Stimulated activated CD4-positive, alpha-beta T cell treated with anti-CD3 and anti-CD28 coated beads, Interleukin-1b, Interleukin-23, amount 100 ng/mL, for 4 hours (primary cell): ENCODE data around the gene VSTM2L.

Experiments
- DNase-seq, 2 donors: peaks; one replicate each; pipeline ENCODE4 v3.0.0-alpha.2; 2020; ENCODE audit warnings: low read depth in 2 of 2

The VSTM2L gene

DNA sequence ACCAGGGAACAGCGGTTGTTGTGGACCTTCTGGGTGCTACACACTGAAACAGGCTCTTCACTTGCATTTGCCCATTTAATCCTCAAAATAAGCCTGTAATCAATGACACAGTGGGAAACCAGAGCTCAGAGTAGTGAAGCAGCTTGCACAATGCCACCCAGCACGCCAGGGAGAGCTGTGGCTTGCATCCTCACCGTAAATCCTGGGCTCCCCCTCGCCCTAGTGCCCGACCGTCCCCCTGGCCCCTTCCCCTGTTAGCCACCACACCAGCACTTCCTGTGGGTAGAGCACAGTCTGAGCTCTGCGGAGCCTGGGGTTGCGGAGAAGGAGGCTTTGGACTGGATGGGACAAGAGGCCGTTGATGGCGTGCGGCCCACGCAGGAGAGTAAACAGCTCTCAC, 14.5 kb downstream of the VSTM2L start:
- DNase-seq, result no peak

DNA sequence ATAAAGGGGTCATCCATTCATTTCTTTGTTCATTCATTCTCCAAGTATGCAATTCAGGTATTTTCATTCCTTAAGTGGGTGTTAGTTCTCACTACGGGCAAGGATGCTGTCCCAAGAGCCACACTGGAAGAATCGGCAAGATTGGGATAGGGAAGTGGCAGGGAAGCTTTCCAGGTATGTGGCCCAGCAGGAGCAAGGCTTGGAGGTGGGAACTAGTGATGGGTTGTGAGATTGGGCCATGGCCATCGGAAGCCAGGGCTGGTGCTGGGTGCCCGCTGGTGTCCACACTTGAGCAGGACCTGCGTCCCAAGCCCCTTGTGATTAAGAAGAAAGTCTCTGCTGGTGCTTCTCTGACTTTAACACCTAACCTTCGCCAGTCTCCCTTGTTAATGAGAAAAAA, 15.1 kb downstream of the VSTM2L start:
- DNase-seq, result no peak

DNA sequence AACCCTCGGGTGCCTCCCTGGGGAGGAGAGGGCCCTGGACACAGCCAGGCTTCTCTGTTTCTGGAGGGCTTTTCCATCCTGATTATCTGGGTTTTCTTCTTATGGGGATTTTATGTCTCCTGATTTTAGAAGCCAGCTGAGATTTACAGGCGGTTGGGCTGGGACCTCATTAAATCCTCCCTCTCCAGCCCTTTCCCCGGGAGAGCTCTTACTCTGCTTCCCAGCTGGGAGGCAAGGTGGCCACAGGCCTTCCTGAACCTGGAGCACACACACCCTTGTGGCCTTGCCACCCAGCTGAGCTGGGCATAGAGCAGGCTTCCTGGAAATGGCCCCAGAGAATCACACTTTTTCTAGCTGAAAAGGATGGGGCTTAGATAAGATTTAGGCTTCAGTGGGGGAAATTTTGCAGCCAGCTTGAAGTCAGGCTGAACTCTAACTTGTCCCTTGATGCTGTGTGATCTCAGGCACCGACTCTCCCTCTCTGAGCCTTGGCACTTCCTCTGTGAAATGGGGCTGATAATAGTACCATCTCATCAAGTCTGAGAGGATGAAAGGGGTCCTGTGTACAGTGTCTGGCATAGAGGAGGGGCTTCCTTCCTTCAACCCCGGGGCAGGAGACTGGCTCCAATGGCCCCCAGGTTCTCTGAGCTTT, 16.6 kb downstream of the VSTM2L start:
- no peak for DNase-seq

DNA sequence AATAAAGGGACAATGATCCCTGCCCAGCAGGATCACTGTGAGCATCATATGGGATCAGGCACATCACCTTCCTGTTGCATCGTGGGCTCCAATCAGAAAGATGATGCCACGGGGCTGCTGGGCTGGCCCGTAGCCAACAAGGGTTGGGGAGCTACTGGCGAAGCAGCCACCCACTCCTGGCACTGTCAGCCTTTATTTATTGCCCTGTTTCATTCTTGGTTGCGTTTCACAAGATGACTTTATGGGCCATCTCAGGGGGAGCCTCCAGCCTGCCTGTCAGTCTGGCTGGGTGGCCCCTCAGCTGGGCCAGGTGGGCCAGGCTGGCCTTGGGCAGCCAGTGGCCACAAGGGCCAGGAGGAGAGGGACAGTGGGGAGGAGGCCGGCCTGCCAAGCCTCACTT, 17.3 kb downstream of the VSTM2L start:
- DNase-seq, result no peak

DNA sequence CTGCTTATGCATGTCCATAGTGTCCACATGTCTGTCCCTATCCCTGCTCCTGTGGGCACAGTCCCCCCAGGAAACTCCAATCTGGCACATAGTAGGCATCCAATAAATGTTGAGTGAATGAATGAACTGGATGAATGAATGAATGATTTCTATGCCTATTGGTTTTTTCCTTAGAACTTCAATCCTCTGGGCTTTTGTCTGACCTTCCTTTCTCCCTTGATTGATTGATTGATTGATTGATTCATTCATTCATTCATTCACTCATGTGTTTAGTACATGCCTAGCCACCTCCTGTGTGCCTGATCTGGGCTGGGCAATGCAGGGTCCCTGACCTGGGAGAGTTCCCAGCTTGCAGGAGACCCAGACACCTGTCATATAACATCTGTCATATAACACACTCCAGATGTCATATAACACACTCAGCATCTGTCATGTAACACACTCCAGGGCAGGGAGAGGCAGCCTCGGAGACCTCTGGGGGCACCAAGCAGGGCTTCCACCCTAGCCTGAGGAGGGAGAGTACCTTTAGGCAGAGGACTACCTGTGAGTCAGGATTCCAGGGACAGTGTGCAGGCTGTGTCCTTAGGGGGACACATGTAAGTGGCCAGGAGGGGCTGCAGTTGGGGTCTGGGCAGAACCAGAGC, 17.9 kb downstream of the VSTM2L start:
- DNase-seq, result no peak

DNA sequence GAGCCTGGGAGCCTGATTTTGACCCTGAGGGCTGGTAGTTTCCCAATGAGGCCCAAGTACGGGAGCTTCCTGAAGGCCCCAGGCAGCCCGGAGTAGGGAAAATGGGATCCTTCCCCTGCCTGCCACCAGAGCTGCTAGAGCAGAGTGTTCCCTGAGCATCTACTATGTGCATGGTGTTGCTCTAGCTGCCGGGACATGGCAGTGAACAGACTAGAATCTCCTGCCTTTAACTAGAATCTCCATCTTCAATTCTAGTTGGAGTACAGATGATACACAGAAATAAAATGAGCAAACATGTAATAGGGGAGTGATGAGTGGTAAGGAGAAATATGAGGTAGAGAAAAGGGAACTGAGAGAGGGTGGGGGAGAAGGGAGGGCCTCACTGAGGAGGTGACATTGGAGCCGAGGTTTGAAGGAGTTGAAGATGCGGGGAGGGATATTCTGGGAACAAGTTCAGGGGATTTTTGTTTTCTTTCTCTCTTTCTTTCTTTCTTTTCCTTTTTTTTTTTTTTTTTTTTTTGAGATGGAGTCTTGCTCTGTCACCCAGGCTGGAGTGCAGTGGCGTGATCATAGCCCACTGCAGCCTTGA, 18.5 kb downstream of the VSTM2L start:
- DNase-seq, result no peak

DNA sequence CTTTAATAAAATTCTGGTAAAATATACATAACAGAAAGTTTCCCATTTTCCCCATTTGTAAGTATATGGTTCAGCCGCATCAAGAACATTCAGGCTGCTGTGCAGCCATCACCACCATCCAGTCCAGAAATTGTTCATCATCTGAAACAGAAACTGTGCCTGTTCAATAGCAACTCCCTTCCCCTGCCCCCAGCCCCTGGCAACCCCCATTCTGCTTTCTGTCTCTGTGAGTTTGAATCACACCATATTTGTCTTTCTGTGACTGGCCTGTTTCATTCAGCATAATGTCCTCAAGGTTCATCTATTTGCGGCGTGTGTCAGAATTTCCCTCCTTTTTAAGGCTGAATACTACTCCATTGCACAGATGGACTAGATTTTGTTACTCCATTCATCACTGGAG, 19.1 kb downstream of the VSTM2L start:
- no peak for DNase-seq

DNA sequence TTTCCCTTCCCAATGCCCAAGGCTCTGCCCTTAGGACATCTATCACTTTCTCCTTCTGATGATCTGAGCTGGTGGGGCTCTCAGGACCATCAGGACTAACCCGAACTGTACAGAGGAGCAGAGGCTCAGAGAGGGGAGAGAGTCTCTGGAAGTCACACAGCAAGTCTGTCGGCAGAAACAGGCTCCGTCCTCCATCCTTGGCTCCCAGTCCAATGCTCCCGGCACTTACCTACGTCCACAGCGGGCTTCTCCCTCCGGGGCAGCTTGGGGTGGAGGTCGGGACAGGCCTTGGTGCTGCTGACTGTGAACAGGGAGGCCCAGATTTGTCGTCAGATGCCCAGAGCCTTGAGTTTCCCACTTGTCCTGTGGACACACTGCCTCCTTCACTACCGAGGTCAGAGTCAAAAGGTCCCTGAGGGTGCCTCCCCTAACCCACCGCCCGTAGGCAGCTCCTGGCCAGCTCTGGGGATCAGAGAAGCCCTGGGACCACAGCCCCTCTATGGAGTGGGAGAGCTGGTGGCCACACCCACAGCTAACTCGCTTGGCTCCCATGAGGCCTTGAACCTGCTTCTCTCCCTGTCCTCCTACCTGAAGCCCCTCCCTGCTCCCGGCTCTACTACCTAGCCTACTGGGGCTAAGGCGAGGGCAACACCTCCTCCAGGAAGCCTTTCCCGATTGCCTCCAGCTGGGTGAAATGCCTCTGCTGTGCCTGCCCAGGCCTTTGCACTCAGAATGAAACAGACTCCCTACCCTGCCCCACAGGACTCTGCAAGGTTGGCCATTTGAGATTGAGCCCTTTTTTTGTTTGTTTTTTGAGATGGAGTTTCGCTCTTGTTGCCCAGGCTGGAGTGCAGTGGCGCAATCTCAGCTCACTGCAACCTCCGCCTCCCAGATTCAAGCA, 22.6 kb downstream of the VSTM2L start:
- no peak for DNase-seq

DNA sequence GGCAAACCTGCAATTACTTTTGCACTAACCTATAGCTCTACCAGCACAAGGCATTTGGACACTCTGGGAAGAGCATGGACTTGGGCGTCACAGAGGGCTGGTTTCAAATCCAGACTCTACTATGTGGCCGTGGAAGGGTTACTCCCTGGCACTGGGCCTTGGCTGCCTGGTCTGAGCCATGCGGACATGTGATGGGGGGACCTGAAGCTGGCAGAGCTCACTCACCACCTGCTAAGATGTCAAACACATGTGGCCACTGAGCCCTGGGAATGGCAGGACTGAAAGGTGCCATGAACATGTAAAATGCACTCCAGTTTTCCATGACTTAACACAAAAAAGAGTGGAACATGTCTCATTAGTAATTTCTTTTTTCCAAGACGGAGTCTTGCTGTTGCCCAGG, 23.7 kb downstream of the VSTM2L start:
- no peak for DNase-seq

DNA sequence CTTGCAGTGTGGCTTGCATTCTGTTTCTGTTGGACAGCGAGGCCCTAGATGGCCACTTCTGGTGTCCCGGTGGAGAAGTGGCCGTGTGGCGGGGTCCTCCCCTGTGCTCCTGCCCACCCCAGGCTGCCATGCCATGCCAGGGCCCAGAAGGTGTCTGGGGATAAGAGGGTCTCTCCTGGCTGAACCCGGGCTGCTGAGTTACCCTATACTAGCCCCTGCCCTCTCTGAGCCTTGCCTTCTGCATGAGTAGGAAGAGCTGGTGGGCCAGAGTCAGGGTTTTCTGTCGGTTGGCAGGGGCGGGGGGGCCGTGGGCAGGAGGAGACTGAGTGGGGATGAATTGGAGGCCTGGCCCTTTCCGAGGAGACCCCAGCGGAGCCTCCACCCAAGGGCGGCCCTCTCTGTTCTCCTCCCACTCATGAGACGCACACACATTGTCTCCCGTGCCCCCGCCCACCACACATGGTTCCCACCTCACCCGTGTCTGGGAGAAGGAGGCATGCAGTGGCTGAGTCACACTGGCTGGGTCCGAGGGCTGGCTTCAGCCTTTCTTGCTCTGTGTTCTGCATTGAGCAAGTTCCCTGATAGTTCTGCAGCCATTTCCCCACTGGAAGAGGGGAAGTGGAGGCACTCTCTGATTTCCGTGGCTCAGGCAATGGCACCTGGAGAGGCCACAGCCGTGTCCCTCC, 24.6 kb downstream of the VSTM2L start:
- DNase-seq, result no peak

DNA sequence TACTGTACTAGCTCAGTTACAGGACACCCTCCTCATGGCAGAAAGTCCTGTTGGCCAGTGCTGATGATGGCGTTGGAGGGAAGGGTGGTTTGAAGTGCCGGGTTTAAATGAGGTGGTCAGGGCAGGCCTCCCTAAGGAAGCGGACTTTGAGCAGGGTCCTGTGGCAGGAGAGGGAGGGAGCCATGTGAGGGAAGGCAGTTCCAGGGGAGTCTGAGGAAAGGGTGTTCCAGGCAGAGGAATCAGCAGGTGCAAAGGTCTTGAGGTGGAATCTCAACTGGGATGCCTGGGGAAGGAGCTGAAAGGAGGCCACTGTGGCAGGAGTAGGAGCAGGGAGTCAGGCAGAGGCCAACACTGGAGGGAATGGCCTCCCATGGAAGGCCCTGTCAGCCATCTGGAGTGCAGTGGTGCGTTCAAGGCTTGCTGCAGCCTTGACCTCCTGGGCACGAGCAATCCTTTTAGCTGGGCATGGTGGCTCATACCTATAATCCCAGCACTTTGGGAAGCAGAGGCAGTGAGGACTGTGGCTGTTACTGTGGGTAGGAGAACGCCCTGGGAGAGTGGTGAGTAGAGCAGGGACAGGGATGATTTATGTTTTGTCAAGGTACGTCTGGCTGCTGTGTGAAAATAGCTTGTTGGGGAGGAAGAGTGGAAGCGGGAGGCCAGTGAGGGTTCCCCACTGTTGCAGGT, 26.2 kb downstream of the VSTM2L start:
- no peak for DNase-seq

DNA sequence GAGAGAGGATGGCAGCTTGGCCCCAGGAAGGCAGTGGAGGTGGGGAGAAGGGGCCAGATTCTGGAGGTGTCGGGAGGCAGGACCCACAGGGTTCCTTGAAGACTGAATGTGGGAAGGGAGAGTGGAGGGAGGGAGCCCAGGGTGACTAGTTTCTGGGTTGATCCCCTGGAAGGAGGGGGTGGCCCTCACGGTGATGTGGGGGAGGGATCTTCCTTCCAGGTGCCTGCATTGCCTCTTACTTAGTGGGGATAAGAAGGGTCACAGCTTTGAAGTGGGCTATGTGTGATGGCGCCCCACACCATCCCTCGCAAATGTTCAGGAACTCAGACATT, 26.7 kb downstream of the VSTM2L start:
- DNase-seq, result no peak

DNA sequence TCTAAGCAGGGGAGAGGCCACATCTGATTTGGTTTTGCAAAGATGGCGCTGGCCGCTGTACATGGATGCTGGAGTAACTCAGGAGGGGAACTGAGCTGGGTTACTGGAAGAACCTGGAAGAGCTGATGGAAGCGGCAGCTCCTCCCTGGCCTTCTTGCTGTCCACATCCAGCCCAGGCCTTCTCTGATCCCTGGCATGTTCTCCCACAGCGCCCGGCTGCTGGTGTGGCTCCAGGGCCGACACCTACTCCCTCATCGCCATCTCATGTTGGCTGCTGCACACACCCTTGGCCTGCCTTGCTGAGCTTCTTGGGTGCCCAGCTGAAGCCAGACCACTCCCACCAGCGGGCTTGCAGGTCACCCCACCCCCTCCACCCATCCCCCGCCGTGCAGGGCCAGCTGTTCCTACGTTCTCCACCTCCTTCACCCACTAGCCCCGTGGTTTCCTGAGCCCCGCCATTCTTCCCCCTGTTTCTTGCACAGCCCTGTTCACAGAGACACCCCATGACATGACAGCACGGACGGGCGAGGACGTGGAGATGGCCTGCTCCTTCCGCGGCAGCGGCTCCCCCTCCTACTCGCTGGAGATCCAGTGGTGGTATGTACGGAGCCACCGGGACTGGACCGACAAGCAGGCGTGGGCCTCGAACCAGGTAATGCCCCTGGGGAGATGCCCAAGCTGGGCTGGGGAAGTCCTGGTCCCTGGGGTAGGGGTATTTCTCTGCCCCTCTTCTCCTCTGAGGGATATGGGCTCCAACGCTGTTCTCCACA, 28.4 kb downstream of the VSTM2L start:
- DNase-seq, result no peak

DNA sequence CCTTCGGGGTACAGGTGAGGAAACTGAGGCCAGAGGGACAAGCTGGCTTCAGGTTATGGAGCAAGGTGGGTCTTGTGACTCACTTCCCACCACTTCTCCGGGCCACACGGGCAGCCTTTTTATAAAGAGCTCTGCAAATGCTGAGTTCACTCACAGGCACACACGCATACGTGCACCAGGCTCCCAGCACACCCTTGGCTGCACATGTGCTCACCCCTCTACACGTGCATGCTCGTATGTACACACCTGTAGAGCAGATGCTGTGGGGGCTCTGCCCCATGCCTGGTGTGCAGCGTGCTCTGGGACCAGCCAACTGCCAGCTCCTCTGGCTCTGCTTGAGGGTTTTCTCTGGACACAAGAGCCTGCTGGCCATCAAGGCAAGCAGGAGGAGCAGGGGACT, 29.1 kb downstream of the VSTM2L start:
- no peak for DNase-seq

DNA sequence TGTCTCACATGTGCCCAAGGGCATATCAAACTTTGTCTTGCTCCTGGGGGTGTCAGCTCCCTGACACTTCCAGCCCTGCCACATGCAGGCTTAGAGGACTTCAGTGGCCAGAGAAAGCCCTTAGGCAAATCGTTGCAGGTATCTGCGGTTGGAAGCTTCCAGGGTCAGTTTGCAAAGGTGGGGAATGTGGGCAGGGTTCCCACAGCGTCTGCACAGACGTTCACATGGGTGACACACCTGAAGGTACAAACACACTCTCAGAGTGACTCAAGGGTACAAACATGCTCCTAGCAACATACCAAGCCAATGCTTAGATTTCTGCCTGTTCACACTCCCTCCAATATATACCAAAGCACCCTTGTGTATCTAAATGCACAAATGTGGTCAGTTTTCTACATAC, 30.0 kb downstream of the VSTM2L start:
- DNase-seq, result no peak

DNA sequence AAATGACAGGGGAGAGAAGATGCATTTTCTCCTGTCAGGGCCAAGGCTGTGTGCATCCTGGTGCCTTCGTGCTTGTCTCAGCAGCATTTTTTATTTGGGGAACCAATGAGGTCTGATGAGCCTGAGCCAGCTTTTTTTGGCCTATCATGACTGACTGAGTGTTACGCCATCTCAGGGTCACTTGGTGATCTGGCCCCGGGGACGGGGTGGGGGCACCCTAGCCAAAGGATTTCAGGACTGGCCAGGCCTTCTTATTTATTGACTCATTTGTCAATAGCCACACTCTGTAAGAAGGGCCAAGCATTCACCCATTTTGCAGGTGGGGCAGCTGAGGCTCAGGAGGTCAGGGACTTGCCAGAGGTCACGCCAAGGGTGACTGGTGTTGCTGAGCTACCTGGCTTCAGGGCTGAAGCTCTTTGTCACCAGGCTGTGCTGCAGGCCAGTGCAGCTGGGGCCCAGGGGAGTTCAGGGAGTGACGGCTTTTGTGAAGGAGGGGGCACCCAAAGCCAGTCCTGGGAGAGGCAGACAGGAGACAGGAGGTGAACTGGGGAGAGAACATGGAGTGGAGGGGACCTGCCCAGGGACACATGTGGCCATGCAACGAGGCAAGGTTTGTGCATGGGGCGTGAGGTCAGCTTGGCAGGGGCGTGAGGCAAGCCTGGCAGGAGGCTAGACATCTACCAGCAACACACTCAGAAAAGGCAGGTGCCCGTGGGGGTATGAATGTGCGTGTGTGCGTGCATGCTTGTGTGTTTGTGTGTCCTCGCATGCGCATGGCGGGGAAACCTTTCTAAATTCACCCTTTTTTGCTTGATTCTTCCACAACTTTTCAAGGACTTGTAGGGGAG, 31.1 kb downstream of the VSTM2L start:
- DNase-seq, result no peak

DNA sequence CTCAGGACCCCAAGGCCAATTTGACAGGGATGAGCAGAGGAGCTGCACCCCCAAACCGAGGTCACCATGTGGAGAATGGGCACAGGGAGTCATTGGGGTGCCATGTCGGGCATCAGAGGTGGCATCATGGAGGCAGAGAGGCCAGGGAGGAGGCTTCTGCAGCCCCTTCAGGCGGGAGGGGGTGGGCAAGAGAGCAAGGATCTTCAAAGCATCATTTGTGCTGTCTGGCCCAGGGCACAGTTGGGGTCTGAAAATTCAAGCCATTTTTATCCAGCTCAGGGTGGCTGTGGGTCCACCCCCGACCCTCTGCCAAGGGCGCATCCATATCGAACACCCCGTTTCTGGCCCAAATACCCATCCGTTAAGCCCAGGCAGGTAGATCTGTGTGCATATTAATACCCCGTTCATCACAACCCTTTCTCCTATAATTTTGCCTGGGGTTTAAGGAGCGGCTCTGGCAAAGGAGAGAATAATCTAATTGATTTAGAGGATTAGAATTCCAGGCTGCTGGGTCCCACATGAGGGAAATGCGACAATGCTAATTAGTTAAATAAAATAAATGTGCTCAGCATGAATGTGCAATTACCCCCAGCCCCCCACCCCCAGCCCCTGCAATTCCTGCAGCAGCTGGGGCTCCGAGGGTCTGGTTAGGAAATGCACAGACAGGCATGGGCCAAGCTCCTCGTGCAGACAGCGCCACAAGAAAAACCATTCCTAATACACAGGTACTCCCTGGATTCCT, 31.9 kb downstream of the VSTM2L start:
- DNase-seq, result no peak

DNA sequence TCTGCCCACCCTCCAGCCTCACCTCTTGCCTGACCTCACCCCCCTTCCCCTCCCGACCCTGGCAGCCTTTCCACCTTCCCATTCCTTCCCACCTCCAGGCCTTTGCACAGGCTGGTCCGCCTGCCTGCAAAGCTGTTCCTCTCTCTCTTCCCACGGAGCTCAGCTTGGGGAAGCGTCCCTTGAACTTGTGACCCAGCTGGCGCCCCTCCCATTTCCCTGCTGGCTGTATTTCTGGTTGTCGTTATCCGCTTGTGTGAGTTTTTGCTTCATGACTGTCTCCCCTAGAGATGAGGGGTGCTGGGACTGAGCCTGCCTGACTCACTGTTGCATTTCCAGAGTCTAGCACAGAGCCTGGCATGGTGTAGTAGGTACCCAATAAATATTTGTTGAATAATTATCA, 32.5 kb downstream of the VSTM2L start:
- no peak for DNase-seq

DNA sequence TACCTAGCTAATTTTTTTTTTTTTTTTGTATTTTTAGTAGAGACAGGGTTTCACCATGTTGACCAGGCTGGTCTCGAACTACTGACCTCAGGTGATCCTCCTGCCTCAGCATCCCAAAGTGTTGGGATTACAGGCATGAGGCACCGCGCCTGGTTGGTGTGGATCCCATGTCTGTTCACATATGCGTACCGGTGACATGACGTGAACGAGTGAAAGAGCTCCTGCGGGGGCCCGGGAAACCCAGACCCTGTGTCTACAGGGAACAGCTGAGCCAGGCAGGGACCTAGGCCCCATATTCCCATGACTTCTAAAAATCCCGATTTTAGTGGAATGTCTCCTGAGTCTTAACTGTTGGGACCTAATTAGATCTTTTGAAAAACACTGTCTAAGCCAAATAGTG, 33.1 kb downstream of the VSTM2L start:
- no peak for DNase-seq
